Testis (tissue), 2 donors: ENCODE results near the gene SLC5A4.

Experiments used
- POLR2A ChIP-seq: fragments of 450-650 bp; IDR thresholded peaks from one replicate; pipeline ENCODE4 v1.6.1; 2017; ENCODE audit warnings: antibody characterized with exemption, mild to moderate bottlenecking, moderate library complexity
- TF ChIP-seq, protein P1 (sequence below), 3 experiments: fragments of 450-650 bp in 2 of 3; fragments of 200-600 bp in 1 of 3; sonication (generic) in 1 of 3; IDR thresholded peaks; one replicate each; pipeline ENCODE4 v1.5.1; 2016 to 2019; ENCODE audit warnings: antibody characterized with exemption in 3 of 3, mild to moderate bottlenecking in 2 of 3, moderate library complexity in 1 of 3

GRCh38 chr22:32208681-32209080, 46.5 kb downstream of the SLC5A4 start:
- no peak for TF ChIP-seq POLR2A
- TF ChIP-seq, protein P1, sequence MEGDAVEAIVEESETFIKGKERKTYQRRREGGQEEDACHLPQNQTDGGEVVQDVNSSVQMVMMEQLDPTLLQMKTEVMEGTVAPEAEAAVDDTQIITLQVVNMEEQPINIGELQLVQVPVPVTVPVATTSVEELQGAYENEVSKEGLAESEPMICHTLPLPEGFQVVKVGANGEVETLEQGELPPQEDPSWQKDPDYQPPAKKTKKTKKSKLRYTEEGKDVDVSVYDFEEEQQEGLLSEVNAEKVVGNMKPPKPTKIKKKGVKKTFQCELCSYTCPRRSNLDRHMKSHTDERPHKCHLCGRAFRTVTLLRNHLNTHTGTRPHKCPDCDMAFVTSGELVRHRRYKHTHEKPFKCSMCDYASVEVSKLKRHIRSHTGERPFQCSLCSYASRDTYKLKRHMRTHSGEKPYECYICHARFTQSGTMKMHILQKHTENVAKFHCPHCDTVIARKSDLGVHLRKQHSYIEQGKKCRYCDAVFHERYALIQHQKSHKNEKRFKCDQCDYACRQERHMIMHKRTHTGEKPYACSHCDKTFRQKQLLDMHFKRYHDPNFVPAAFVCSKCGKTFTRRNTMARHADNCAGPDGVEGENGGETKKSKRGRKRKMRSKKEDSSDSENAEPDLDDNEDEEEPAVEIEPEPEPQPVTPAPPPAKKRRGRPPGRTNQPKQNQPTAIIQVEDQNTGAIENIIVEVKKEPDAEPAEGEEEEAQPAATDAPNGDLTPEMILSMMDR (IDR thresholded peaks at IDR 0.05), result no peak
